Suppressor macrophage (primary cell): ENCODE measurements around the gene NUF2.
"Not testable (repeated sequence)": the region's sequence is repeated elsewhere in the genome, so short reads cannot be mapped to it uniquely, and the experiment has no call there.

Experiments
- DNase-seq, 4 experiments: peaks; one replicate each; pipeline ENCODE4 v3.0.0-alpha.2; 2020 to 2022
- total RNA-seq, 17 experiments: gene quantifications; one replicate each; lab custom pipeline; 2026; ENCODE audit warnings: mixed read lengths in 6 of 17, inconsistent platforms in 3 of 17; lab: John Stamatoyannopoulos, UW

Gene NUF2
- total RNA-seq: 2.4 to 23.4 (median 6.7) reads per million in 17 experiments

GRCh38 chr1:163321311-163322305 is at the start of gene NUF2:
Gene NUF2 (plus strand): TSS chr1:163321954. CDS start chr1:163326052, 4,098 bp downstream.
- DNase-seq: peak; percentile 98 to 99 (median 99)

- DNase-seq: no peak
These were observed 47.9 kb upstream of the NUF2 start for GRCh38 chr1:163273766-163274441.

GRCh38 chr1:163275222-163275621 is 46.5 kb upstream of the NUF2 start:
- no peak for DNase-seq

- DNase-seq: no peak
These were observed 43.2 kb upstream of the NUF2 start for GRCh38 chr1:163278602-163279001.

GRCh38 chr1:163284867-163285266 is 36.9 kb upstream of the NUF2 start:
- peak in 3 of 4 experiments; percentile 3 to 11 (median 4) for DNase-seq

GRCh38 chr1:163290025-163290640 is 31.6 kb upstream of the NUF2 start:
- DNase-seq: no peak

GRCh38 chr1:163291461-163291860 is 30.3 kb upstream of the NUF2 start:
- no peak for DNase-seq

- not testable (repeated sequence) for DNase-seq
These were observed 29.6 kb upstream of the NUF2 start for GRCh38 chr1:163292153-163292552.

- DNase-seq: not testable (repeated sequence)
These were observed 28.3 kb upstream of the NUF2 start for GRCh38 chr1:163293497-163293896.

GRCh38 chr1:163295949-163296348 is 25.8 kb upstream of the NUF2 start:
- no peak for DNase-seq

- no peak for DNase-seq
These were observed 25.1 kb upstream of the NUF2 start for GRCh38 chr1:163296504-163297263.

- no peak for DNase-seq
These were observed 23.4 kb upstream of the NUF2 start for GRCh38 chr1:163298365-163298764.

GRCh38 chr1:163300568-163300967 is 21.2 kb upstream of the NUF2 start:
- DNase-seq: no peak

- DNase-seq: no peak
These were observed 18.2 kb upstream of the NUF2 start for GRCh38 chr1:163303561-163303960.

GRCh38 chr1:163305441-163305840 is 16.3 kb upstream of the NUF2 start:
- no peak for DNase-seq

GRCh38 chr1:163307479-163308171 is 14.1 kb upstream of the NUF2 start:
- DNase-seq: no peak

- no peak for DNase-seq
These were observed 12.9 kb upstream of the NUF2 start for GRCh38 chr1:163308811-163309210.

GRCh38 chr1:163315773-163316374 is 5.9 kb upstream of the NUF2 start:
- peak; percentile 4 to 65 (median 50) for DNase-seq

GRCh38 chr1:163320891-163321290 is 863 bp upstream of the NUF2 start:
- DNase-seq: peak in 1 of 4 experiments; percentile 4

GRCh38 chr1:163323339-163323738 is 1.6 kb downstream of the NUF2 start:
- DNase-seq: not testable (repeated sequence)

- DNase-seq: no peak
These were observed 9.4 kb downstream of the NUF2 start for GRCh38 chr1:163331116-163331515.
